ENCODE data around the gene RHBDL3.
A peak's percentile ranks its signal among the peaks of the same experiment; 100 is the strongest.

RHBDL3 gene

DNA sequence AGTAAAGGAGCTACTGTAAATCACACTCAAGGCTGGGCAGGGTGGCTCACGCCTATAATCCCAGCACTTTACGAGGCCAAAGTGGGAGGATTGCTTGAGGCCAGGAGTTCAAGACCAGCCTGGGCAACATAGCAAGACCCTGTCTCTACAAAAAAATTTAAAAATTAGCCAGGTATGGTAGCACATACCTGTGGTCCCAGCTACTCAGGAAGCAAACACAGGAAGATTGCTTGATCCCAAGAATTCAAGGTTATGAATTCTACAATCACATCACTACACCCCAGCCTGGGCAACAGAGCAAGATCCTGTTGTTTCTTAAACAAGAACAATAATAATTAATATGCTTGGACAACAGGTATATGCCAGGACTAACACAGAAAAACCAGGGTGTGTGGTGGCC lies 13.2 kb downstream of the RHBDL3 start:
- DNase-seq (ENCODE audit: low spot score) = no peak
- TF ChIP-seq, protein P1, sequence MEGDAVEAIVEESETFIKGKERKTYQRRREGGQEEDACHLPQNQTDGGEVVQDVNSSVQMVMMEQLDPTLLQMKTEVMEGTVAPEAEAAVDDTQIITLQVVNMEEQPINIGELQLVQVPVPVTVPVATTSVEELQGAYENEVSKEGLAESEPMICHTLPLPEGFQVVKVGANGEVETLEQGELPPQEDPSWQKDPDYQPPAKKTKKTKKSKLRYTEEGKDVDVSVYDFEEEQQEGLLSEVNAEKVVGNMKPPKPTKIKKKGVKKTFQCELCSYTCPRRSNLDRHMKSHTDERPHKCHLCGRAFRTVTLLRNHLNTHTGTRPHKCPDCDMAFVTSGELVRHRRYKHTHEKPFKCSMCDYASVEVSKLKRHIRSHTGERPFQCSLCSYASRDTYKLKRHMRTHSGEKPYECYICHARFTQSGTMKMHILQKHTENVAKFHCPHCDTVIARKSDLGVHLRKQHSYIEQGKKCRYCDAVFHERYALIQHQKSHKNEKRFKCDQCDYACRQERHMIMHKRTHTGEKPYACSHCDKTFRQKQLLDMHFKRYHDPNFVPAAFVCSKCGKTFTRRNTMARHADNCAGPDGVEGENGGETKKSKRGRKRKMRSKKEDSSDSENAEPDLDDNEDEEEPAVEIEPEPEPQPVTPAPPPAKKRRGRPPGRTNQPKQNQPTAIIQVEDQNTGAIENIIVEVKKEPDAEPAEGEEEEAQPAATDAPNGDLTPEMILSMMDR (IDR thresholded peaks at IDR 0.05; ENCODE audit: borderline replicate concordance, control extremely low read depth, extremely low read depth, insufficient read depth, missing control alignments) = no peak
- in situ Hi-C loops (cut with MboI; ENCODE audit: low sequenced_read_pairs, unreplicated experiment) = no loop called here

DNA sequence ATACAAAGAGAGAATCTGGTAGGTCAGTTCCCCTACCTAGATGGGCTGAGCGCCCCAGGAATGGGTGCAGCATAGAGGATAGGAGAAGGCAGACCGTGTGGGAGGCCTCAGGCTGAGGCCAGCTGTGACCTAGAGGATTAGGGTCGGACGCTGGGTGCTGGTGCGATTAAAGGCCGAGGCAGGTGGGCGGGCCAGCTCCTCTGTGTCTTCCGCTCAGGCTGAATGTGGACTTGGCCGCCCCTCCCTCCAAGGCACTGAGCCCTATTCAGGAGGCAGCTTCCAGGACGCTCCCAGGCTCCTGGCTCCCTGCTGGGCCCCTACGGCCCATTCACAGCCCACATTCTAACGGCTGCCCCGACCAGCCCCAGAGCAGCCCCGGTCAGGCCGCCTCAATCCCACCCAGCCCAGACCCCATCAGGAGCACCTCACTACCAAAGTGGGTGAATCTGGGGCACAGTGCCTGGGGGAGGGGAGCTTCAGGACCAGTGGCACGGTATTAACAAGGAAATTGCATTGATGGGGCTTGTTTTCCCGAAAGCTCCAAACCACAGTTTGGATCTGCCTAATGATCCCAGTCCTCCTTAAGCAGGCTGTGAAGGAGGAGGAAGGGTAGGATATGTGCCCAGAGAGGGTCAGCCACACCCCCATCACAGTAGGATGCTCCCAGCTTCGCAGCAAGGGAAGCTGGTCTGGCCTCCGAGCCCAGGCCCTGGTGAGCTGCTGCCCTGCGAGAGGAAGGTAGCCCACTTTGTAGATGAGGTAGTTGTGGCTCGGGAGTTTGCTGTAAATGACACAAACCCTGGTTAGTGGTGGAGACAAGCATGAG lies 14.5 kb downstream of the RHBDL3 start:
- in situ Hi-C loops (cut with MboI; ENCODE audit: low sequenced_read_pairs, unreplicated experiment) = no loop called here
- no peak for DNase-seq (ENCODE audit: low spot score)
- TF ChIP-seq, protein P1 (IDR thresholded peaks at IDR 0.05; ENCODE audit: borderline replicate concordance, control extremely low read depth, extremely low read depth, insufficient read depth, missing control alignments) = no peak

DNA sequence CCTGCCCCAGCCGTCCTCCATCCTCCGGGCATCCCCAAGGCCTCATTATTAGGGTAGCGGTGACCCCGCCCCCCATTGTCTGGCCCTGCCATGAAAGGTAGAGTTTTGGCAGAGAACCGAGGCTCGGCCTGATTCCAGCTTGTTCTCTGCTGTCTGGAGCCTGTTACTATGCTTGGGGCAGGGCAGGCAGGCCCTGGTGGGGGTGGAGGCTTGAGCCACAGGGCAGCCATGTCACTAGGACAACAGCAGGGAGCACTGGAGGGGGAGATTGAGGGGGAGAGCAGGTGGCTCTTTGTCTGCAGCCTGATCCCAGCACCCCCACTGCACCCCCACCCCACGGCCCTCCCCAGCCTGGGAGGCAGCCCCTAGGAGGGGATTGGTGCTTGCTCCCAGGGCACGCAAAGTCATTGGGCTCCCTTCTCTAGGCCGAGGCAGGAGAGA lies 15.4 kb downstream of the RHBDL3 start:
- in situ Hi-C loops (cut with MboI; ENCODE audit: low sequenced_read_pairs, unreplicated experiment) = no loop called here
- no peak for DNase-seq (ENCODE audit: low spot score)
- TF ChIP-seq, protein P1 (IDR thresholded peaks at IDR 0.05; ENCODE audit: borderline replicate concordance, control extremely low read depth, extremely low read depth, insufficient read depth, missing control alignments) = no peak

DNA sequence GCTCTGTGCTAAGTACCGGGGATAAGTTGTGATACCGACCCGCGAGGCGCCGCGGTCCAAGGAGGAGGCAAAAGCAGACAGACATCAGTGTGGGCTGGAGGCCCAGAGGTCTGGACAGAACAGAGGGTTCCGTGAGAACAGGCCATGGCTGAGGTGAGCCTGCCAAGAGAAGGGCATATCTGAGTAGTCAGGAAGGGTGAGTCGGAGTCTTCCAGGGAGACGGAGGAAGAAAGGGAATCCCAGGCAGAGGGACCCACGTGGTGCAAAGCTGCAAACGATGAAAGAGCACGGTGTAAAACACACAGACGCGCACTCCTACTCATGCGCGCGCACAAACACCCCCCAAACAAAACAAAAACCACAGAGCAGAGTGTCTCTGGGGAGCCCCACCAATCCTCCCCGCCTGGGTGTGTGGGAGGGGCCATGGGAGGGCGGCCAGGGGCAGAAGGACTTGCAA lies 18.1 kb downstream of the RHBDL3 start:
- DNase-seq (ENCODE audit: low spot score) = peak; percentile 46
- in situ Hi-C loops (cut with MboI; ENCODE audit: low sequenced_read_pairs, unreplicated experiment) = no loop called here
- TF ChIP-seq, protein P1 (IDR thresholded peaks at IDR 0.05; ENCODE audit: borderline replicate concordance, control extremely low read depth, extremely low read depth, insufficient read depth, missing control alignments) = no peak

DNA sequence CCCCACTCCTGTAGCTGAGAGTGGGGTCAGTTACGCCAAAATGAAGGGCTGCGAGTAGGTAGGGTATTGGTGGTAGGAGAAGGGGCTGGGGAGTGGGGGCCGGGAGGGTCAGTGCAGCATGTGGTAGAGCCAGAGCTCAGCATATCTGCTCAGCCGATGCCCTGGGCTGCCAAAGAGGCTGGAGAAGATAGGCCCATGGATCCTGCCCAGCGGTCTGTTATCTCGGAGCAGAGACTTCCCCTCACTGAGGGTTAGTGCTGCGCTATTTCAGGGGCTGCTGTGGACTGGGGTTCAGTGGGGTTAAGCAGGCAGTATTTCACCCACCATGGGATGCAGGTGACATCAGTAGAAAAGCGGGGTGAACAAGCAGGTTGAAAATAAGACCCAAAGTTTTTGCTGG lies 19.7 kb downstream of the RHBDL3 start:
- no peak for DNase-seq (ENCODE audit: low spot score)
- in situ Hi-C loops (cut with MboI; ENCODE audit: low sequenced_read_pairs, unreplicated experiment) = no loop called here
- TF ChIP-seq, protein P1 (IDR thresholded peaks at IDR 0.05; ENCODE audit: borderline replicate concordance, control extremely low read depth, extremely low read depth, insufficient read depth, missing control alignments) = no peak

DNA sequence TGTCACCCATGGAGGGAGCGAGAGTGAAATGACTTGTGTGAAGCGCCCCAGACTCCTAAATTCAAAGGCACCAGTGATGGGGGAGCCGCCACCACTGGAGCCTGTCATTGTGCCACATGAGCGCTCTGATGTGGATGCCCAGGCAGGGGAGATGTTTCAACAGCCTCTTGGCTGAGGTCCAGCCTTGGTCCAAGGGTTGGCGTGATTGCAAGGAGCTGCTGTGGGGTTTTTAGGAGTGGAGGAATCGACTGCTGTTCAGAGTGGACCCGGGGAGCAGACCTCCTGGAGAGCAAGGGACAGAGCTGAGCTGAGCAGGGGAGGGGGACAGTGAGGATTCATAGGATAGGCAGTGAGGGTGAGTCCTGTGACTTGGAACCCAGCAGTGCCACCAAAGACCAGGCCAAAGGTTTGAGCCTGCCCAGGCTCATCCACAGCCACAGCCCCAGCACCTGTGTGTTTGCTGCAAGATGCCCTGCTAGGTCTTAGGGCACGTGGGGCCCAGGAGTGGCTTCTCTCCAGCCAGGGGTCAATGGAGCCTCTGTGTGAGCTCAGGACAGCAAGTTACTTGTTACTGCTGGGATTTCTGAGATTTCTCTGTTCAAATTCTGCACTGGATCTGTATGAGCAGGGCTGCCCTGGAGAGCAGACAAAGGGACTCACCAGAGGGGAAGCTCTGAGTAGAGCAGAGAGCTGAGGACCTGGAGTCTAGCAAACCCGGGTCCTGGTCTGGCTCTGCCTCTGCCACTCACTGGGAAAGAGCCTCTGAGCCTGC lies 20.3 kb downstream of the RHBDL3 start:
- TF ChIP-seq, protein P1 (IDR thresholded peaks at IDR 0.05; ENCODE audit: borderline replicate concordance, control extremely low read depth, extremely low read depth, insufficient read depth, missing control alignments) = no peak
- no peak for DNase-seq (ENCODE audit: low spot score)
- in situ Hi-C loops (cut with MboI; ENCODE audit: low sequenced_read_pairs, unreplicated experiment) = no loop called here

Data from GM13976 (cell line).